GM19099 (cell line): ENCODE data around the gene CDX2.

Source experiments
- POLR2A ChIP-seq: IDR thresholded peaks from 3 replicates; pipeline ENCODE4 v1.6.1; 2011; ENCODE audit warnings: low read depth; ENCODE audit not compliant: insufficient read length; ENCODE audit errors: extremely low read depth

The CDX2 gene

DNA sequence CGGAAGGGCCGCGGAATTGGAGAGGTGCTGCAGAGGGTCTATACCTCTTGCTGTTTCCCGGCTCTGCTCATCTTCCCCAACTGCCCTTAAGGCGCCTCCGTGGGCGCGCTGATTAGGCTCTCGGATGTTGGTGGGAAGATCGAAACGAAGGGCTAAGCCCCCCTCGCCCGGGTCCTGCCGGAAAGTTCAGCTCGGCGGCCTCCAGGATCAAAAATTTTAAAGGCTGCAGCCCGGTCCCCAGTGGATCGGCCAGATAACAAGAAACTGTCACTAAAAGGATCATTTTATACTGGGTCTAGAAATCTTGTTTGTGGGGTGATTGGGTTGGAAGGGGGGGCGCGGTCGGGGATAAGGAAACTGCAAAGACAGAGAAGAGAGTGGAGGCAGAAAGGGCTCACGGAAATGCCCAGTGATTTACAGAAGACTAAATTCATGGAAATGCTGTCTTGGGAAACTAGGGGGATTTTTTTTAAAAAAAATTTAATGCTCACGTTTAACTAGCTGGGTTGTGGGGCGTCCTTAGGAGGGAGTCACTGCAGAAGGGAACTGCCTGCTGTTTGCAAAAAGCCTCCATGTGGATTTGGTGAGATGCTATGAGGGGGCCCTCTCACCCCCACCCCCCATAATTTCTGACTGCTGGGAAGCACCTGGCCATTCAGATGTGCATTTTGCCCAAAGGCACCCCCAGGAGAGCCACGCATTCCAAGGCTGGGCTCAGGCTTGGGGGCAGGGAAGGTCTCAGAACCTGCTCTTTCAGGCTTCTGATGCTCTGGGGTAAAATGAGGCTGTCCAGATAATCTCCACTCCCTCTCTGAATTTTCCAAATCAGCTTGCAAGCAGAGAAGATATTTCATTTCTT is 7.7 kb downstream of the CDX2 start:
- no peak for TF ChIP-seq POLR2A

DNA sequence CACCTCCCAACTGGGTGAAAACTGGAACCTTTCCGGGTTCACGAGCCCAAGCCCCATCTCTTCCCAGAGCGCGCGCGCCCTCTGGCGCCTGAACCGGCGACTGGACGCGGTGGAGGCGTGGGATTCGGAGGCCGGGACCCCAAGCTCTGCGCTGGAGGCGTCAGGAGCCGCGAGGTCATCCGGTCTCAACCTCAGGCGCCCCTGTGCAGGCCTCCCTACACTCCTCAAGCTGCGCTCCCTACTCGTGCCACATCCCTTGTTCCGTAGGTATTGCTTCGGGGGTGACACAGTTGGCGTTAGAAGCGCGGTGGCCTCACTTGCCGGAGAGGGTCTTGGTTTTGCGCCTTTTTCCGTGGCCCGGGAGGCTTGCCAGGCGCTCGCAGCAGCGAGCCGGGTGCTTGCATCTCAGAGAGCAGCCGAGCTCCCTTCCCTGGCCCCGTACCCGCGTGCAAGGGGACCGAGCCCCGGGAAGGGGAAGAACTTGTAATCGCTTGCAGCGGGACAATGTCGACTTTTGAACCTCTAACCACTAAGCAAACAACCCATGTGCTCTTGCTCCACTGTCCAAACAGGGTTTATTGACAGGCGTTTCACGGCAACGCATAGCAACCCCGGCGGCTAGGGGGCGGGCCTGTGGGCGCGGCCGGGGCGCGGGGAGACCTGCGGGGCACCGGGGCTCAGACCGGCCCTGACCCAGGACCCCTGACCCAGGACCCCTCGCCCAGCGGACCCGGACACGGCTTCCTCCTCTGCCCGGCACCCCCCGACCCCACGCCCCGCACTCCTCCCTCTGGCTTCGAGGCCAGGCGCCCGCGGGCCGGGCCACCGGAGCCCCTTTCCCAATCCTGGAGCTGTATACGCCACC is 8.5 kb downstream of the CDX2 start:
- no peak for TF ChIP-seq POLR2A

GRCh38 chr13:27959976-27960361 is 9.1 kb downstream of the CDX2 start:
- TF ChIP-seq POLR2A, result no peak

- TF ChIP-seq POLR2A, result no peak
Measured at GRCh38 chr13:27956576-27957300, 12.4 kb downstream of the CDX2 start.

DNA sequence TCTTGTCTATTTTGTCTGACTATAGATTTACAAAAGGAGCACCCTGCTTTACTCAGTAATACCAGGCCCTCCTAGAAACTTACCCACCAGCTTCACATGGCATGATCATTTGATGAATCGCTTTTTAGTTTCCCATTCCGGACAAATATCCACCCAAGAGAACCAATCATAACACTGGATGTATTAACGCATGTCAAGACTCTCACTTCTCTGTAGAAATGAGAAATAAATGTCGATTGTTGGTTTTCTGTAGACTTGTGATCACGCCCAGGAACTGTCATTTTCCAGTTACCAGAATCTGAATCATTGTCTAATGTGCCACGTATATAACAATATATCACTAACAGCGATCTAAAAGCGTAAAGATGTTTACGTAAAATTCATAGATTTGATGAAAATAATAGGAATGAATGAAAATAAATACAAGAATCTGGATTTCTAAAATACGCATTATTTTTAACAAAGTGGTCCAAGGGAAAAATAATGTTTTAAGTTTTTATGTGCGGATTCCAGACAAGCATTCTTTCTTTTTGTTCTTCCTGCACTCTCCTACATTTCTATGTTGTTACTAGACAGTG is 14.0 kb downstream of the CDX2 start:
- no peak for TF ChIP-seq POLR2A

DNA sequence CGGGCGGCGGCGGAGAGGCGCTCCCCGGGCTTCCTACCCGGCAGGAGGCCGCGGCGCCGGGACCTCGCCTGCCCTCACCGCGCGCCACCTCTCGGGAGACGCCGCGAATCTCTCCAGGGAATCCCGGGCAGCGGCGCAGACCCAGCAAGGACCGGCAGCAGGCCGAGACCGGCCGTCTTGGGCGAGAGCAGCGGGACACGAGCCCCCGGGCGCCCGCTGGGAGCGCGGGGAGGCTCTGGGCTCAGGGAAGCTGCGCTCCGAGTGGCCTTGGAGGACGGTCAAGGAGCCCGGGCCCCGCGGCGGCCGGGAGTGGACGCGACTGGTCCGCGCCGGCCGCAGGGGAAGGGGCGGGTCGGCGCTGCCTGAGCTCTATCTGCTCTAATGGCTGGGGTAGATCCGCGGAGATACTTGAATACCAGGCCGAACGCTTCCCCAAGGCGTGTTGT is 14.7 kb downstream of the CDX2 start:
- TF ChIP-seq POLR2A, result no peak

DNA sequence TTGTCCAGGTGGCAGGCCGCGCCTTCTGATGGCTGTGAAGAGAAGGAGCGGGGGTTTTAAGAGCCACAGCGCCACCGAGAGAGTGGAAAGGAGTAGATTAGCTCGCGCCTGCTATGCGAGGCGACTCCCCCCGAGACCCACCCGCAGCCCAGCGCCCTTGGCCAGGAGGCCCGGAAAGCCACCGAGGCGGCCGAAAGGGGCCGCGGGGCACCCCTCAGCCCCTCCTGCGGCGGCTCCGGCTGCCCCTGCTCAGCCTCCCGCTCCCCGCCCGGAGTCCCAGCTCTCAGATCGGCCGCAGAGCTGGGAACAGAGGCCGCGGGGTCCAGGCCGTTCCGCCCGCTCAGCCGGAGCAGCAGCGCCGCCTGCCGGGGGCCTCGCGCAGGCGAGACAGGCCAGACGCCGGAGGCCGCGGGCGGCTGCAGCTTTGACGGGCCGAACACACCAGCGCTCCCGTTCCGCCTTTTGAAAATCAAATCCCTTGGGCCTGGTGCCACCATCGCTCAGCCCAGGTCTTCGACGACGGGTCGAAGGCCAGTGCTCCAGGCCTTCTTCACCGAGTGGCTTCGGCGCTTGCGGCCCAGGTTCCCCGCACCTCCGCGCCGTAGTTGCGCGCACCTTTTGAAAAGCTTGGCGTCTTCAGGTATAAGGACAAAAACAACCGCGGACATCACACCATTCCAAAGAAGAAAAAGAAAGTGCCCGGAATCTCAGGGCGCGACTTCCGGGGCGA is 15.3 kb downstream of the CDX2 start:
- no peak for TF ChIP-seq POLR2A

GRCh38 chr13:27952876-27953675 is 16.0 kb downstream of the CDX2 start:
- TF ChIP-seq POLR2A, result no peak

- TF ChIP-seq POLR2A, result no peak
Measured at GRCh38 chr13:27942972-27943371, 26.1 kb downstream of the CDX2 start.

GRCh38 chr13:27933580-27934328 is 35.4 kb downstream of the CDX2 start:
- no peak for TF ChIP-seq POLR2A

- TF ChIP-seq POLR2A, result no peak
Measured at GRCh38 chr13:27933118-27933517, 36.0 kb downstream of the CDX2 start.

- TF ChIP-seq POLR2A, result no peak
Measured at GRCh38 chr13:27929868-27930267, 39.2 kb downstream of the CDX2 start.
